Measurements from ENCODE around the gene TCAP. TPM values are rescaled to one million over a fixed set of nuclear protein-coding genes. Genes with fewer than 3 reads are reported as not detected.

TCAP gene
- total and polyA plus RNA-seq, 10 of the 15 experiments (the other 5 are each of a cell fraction or from before 2014, with no cell fraction given) = 0.17 to 1.0 (median 0.36) TPM; not detected in 3

- DNase-seq (ENCODE audit: low read depth, low spot score) = no peak
- Histone ChIP-seq H3K4me3 (peak overlapping the region; percentile 100), H3K79me2 (ENCODE audit: control insufficient read depth, insufficient read depth, low read length) (peaks cover 34% of the 10 kb centered on the region), H4K20me1 (ENCODE audit: control insufficient read depth, insufficient read depth) (peaks cover 3% of the 10 kb centered on the region; the same call in 1 of the 2 replicates), H3K27ac (ENCODE audit: control insufficient read depth, insufficient read depth) (peak overlapping the region; percentile 90), H3K4me1 (ENCODE audit: control insufficient read depth, insufficient read depth, low read length) (peaks cover 20% of the 10 kb centered on the region), H3K36me3 (ENCODE audit: control insufficient read depth in 2 of 2, insufficient read depth in 2 of 2, low read length in 1 of 2) (no peaks in the 10 kb centered on the region), H3K9me3 (replicated peaks; ENCODE audit: control insufficient read depth, insufficient read depth, low read length) (no peaks in the 10 kb centered on the region), H2AFZ (ENCODE audit: control insufficient read depth, low read depth, low read length) (peak overlapping the region; percentile 93), H3K9ac (ENCODE audit: control insufficient read depth, insufficient read depth, low read length) (peak overlapping the region; percentile 92), H3K27me3 (replicated peaks in 1 of 2; ENCODE audit: control insufficient read depth in 2 of 2, insufficient read depth in 2 of 2, low read length in 1 of 2) (no peaks in the 10 kb centered on the region), H3K4me2 (ENCODE audit: control insufficient read depth, insufficient read depth) (peak overlapping the region; percentile 94)
- in situ Hi-C loops (cut with MboI) (no loop called here), intact Hi-C loops (cut with micrococcal nuclease; ENCODE audit: unreplicated experiment) (loop anchor here (5.0 kb wide), 1 partner anchor 116 kb away; no protein-coding TSS in a partner anchor)
- peak; percentile 19 for ATAC-seq
- ChIA-PET SMC1A (ENCODE audit: uncharacterized antibody, unreplicated experiment) (interaction anchor here (2.2 kb wide), 1 partner anchor 13 kb away, joined by 6 read pairs; no protein-coding TSS in a partner anchor), POLR2A (interaction anchor here (0.6 kb wide), 1 partner anchor 279 kb away, joined by 3 read pairs; no protein-coding TSS in a partner anchor), CTCF (interaction anchor here (1.8 to 15.5 kb wide), 3 partner anchors 15 to 95 kb away, joined by 4 to 225 read pairs (median 63); no protein-coding TSS in a partner anchor), RAD21 (ENCODE audit: unreplicated experiment) (interaction anchor here (0.6 kb wide), 1 partner anchor 9 kb away, joined by 3 read pairs; no protein-coding TSS in a partner anchor)
- FAIRE-seq = peak; percentile 61
- BruUV-seq (replicated peaks) = TSS peak; percentile 94
- 26% methylated on average over 6 of the region's 6 CpGs for WGBS (ENCODE audit: insufficient coverage, insufficient replicate concordance, low lambda C conversion rate, missing lambda C conversion rate)
- TF ChIP-seq HSF1 (IDR thresholded peaks at IDR 0.05; ENCODE audit: low read depth, low read length) = no peak
- no peak for TF ChIP-seq KDM1A (IDR thresholded peaks at IDR 0.05; ENCODE audit: borderline replicate concordance)
- TF ChIP-seq SMAD1 (IDR thresholded peaks at IDR 0.05; ENCODE audit: low read depth, partially characterized antibody) = peak; percentile 41
- TF ChIP-seq ATF3 (IDR thresholded peaks at IDR 0.05; ENCODE audit: borderline replicate concordance, extremely low read depth, low read depth, low read length) = no peak
- no peak for TF ChIP-seq TCF3 (IDR thresholded peaks at IDR 0.05; ENCODE audit: borderline replicate concordance, insufficient read depth, low read depth, low read length)
- TF ChIP-seq CEBPZ (IDR thresholded peaks at IDR 0.05; ENCODE audit: low read depth, low read length) = no peak
- no peak for TF ChIP-seq ZNF592 (IDR thresholded peaks at IDR 0.05)
- TF ChIP-seq NRF1 (conservative IDR thresholded peaks at IDR 0.05; ENCODE audit: low read depth, low read length) = no peak
Observed at GRCh38 chr17:39636587-39636926, 28.6 kb upstream of the TCAP start.
